Measurements from ENCODE around the gene HAUS3.

Gene HAUS3

GRCh38 chr4:2262145-2262943 is 20.4 kb upstream of the HAUS3 start:
- peak; percentile 100 for DNase-seq

GRCh38 chr4:2261853-2262144 is 19.9 kb upstream of the HAUS3 start, which contains the start of gene MXD4:
TSS of gene MXD4 (minus strand) at chr4:2262109. CDS start at chr4:2261980, 129 bp downstream.
- DNase-seq: no peak

GRCh38 chr4:2261110-2261852 is 19.4 kb upstream of the HAUS3 start:
- DNase-seq: peak; percentile 67

- DNase-seq: no peak
These were observed 18.6 kb upstream of the HAUS3 start for GRCh38 chr4:2260344-2261109.

- DNase-seq: no peak
These were observed 17.8 kb upstream of the HAUS3 start for GRCh38 chr4:2259541-2260343.

GRCh38 chr4:2259036-2259540 is 17.2 kb upstream of the HAUS3 start:
- no peak for DNase-seq

GRCh38 chr4:2258091-2259035 is 16.4 kb upstream of the HAUS3 start:
- no peak for DNase-seq

- no peak for DNase-seq
These were observed 15.6 kb upstream of the HAUS3 start for GRCh38 chr4:2257361-2258081.

- no peak for DNase-seq
These were observed 14.9 kb upstream of the HAUS3 start for GRCh38 chr4:2256781-2257191.

- no peak for DNase-seq
These were observed 14.3 kb upstream of the HAUS3 start for GRCh38 chr4:2256156-2256731.

- DNase-seq: no peak
These were observed 13.7 kb upstream of the HAUS3 start for GRCh38 chr4:2255501-2256155.

- no peak for DNase-seq
These were observed 13.0 kb upstream of the HAUS3 start for GRCh38 chr4:2254665-2255500.

GRCh38 chr4:2253160-2254084 is 11.5 kb upstream of the HAUS3 start:
- no peak for DNase-seq

- no peak for DNase-seq
These were observed 10.7 kb upstream of the HAUS3 start for GRCh38 chr4:2252530-2253091.

GRCh38 chr4:2251795-2252529 is 10.0 kb upstream of the HAUS3 start:
- no peak for DNase-seq

GRCh38 chr4:2251073-2251794 is 9.3 kb upstream of the HAUS3 start:
- no peak for DNase-seq
